ENCODE measurements around the gene DCUN1D3.
"Not testable (repeated sequence)": the region's sequence is repeated elsewhere in the genome, so short reads cannot be mapped to it uniquely, and the experiment has no call there.

Gene DCUN1D3

GRCh38 chr16:20900299-20901067 lies at the start of gene DCUN1D3, which contains the start of gene LYRM1:
TSS of gene DCUN1D3 (minus strand) at chr16:20900358. CDS start at chr16:20862538, 37,820 bp downstream.
TSS of gene LYRM1 (plus strand) at chr16:20900771. CDS start at chr16:20915556, 14,785 bp downstream.
- DNase-seq, result peak; percentile 83 to 95

- DNase-seq, result no peak
Observed at GRCh38 chr16:20949660-20950059, 49.5 kb upstream of the DCUN1D3 start.

- DNase-seq, result no peak
Observed at GRCh38 chr16:20948444-20948843, 48.3 kb upstream of the DCUN1D3 start.

GRCh38 chr16:20946015-20946629 lies 46.0 kb upstream of the DCUN1D3 start:
- no peak for DNase-seq

- not testable (repeated sequence) for DNase-seq
Observed at GRCh38 chr16:20945575-20945875, 45.4 kb upstream of the DCUN1D3 start.

- no peak for DNase-seq
Observed at GRCh38 chr16:20944861-20945574, 44.9 kb upstream of the DCUN1D3 start.

GRCh38 chr16:20942256-20942655 lies 42.1 kb upstream of the DCUN1D3 start:
- DNase-seq, result no peak

GRCh38 chr16:20941636-20941926 lies 41.4 kb upstream of the DCUN1D3 start:
- DNase-seq, result no peak

- no peak for DNase-seq
Observed at GRCh38 chr16:20940871-20941635, 40.9 kb upstream of the DCUN1D3 start.

GRCh38 chr16:20939611-20940010 lies 39.5 kb upstream of the DCUN1D3 start:
- DNase-seq, result no peak

- DNase-seq, result no peak
Observed at GRCh38 chr16:20938426-20938825, 38.3 kb upstream of the DCUN1D3 start.

- DNase-seq, result no peak
Observed at GRCh38 chr16:20937736-20938135, 37.6 kb upstream of the DCUN1D3 start.

- no peak for DNase-seq
Observed at GRCh38 chr16:20933589-20933988, 33.4 kb upstream of the DCUN1D3 start.

GRCh38 chr16:20931066-20931600 lies 31.0 kb upstream of the DCUN1D3 start:
- DNase-seq, result no peak

GRCh38 chr16:20930365-20930690 lies 30.2 kb upstream of the DCUN1D3 start:
- no peak for DNase-seq

- DNase-seq, result not testable (repeated sequence)
Observed at GRCh38 chr16:20929676-20930364, 29.7 kb upstream of the DCUN1D3 start.

GRCh38 chr16:20928774-20929411 lies 28.7 kb upstream of the DCUN1D3 start:
- no peak for DNase-seq

- DNase-seq, result no peak
Observed at GRCh38 chr16:20925751-20926150, 25.6 kb upstream of the DCUN1D3 start.

GRCh38 chr16:20923876-20924275 lies 23.7 kb upstream of the DCUN1D3 start:
- no peak for DNase-seq

- no peak for DNase-seq
Observed at GRCh38 chr16:20920799-20921198, 20.6 kb upstream of the DCUN1D3 start.

GRCh38 chr16:20920091-20920490 lies 19.9 kb upstream of the DCUN1D3 start:
- DNase-seq, result no peak
